GM12878 (cell line): ENCODE measurements around the gene CAMTA1. TPM values are rescaled to one million over a fixed set of nuclear protein-coding genes. Genes with fewer than 3 reads are reported as not detected.

ENCODE experiments used
- ATAC-seq: fragments of 200-7000 bp; cut with Tn5 transposase; 3 replicates; pipeline ENCODE4 v1.9.1; 2020; ENCODE audit warnings: mild to moderate bottlenecking, moderate library complexity
- BruUV-seq: library from RNA; stranded (reverse); fragments of 400-500 nt; replicated peaks from 2 replicates; lab custom pipeline; 2021; lab: Mats Ljungman, UMichigan
- CTCF ChIA-PET: fragments of 300-600 bp; sonication (Branson Sonifier 250); formaldehyde crosslinking; extraction: SDS; loops from one replicate; lab custom pipeline; 2021; ENCODE audit warnings: inconsistent platforms; lab: Yijun Ruan, JAX
- POLR2A ChIA-PET: fragments of 350-600 bp; formaldehyde crosslinking; extraction: SDS; loops from one replicate; lab custom pipeline; 2021; ENCODE audit warnings: inconsistent platforms; lab: Charles Lee
- RAD21 ChIA-PET: fragments of 300-600 bp; sonication (Branson Sonifier 250); formaldehyde crosslinking; loops from one replicate; lab custom pipeline; 2023; ENCODE audit warnings: antibody characterized with exemption; ENCODE audit not compliant: unreplicated experiment; lab: Charles Lee
- SMC1A ChIA-PET: fragments of 300-600 bp; sonication (Branson Sonifier 250); formaldehyde crosslinking; loops from one replicate; lab custom pipeline; 2023; ENCODE audit not compliant: unreplicated experiment, uncharacterized antibody; lab: Charles Lee
- DNase-seq: peaks from one replicate; pipeline ENCODE4 v3.0.0-alpha.2; 2011; ENCODE audit warnings: low read depth, low spot score
- FAIRE-seq: peaks from 3 replicates; lab custom pipeline; 2011; peaks lifted over from hg19 to GRCh38; lab: Jason Lieb, UNC
- H2AFZ ChIP-seq: 2 replicates; pipeline ENCODE4 v1.6.0; 2011; ENCODE audit warnings: low read depth, low read length, control low read depth; ENCODE audit not compliant: control insufficient read depth
- H3K27ac ChIP-seq: 2 replicates; pipeline ENCODE4 v1.5.1; 2011; ENCODE audit warnings: control low read depth; ENCODE audit not compliant: control insufficient read depth, insufficient read depth
- H3K27me3 ChIP-seq, 2 experiments: replicated peaks in 1 of 2; 2 replicates each; pipeline versions ENCODE4 v1.6.0 to v1.6.1; 2011; ENCODE audit warnings: low read length in 1 of 2; ENCODE audit not compliant: control insufficient read depth in 2 of 2, insufficient read depth in 2 of 2
- H3K36me3 ChIP-seq, 2 experiments: 2 replicates each; pipeline ENCODE4 v1.5.1; 2011; ENCODE audit warnings: low read length in 1 of 2; ENCODE audit not compliant: control insufficient read depth in 2 of 2, insufficient read depth in 2 of 2
- H3K4me1 ChIP-seq: 2 replicates; pipeline ENCODE4 v1.6.1; 2011; ENCODE audit warnings: mild to moderate bottlenecking, low read length, moderate library complexity, mixed read lengths; ENCODE audit not compliant: control insufficient read depth, insufficient read depth
- H3K4me2 ChIP-seq: 2 replicates; pipeline ENCODE4 v1.6.0; 2011; ENCODE audit warnings: control low read depth; ENCODE audit not compliant: control insufficient read depth, insufficient read depth
- H3K4me3 ChIP-seq: fragments of 200-600 bp; sonication (generic); 2 replicates; pipeline ENCODE4 v1.5.1; 2016
- H3K79me2 ChIP-seq: 2 replicates; pipeline ENCODE4 v1.6.0; 2011; ENCODE audit warnings: low read length; ENCODE audit not compliant: control insufficient read depth, insufficient read depth
- H3K9ac ChIP-seq: 2 replicates; pipeline ENCODE4 v1.8.0; 2011; ENCODE audit warnings: low read length, control low read depth, mixed read lengths; ENCODE audit not compliant: control insufficient read depth, insufficient read depth
- H3K9me3 ChIP-seq: replicated peaks from 3 replicates; pipeline ENCODE4 v1.5.1; 2011; ENCODE audit warnings: mild to moderate bottlenecking, low read length; ENCODE audit not compliant: control insufficient read depth, insufficient read depth
- H4K20me1 ChIP-seq: 2 replicates; pipeline ENCODE4 v1.6.0; 2011; ENCODE audit not compliant: control insufficient read depth, insufficient read depth
- CBX5 ChIP-seq: sonication (generic); IDR thresholded peaks from 2 replicates; pipeline ENCODE4 v1.6.1; 2016; ENCODE audit warnings: low read depth, moderate library complexity, mild to moderate bottlenecking, inconsistent platforms
- CEBPB ChIP-seq, 2 experiments: fragments of 150-350 bp in 1 of 2; IDR thresholded peaks; 2 replicates each; pipeline ENCODE4 v1.6.1; 2012 to 2014; ENCODE audit warnings: low read depth in 2 of 2, low read length in 2 of 2, borderline replicate concordance in 1 of 2, inconsistent platforms in 1 of 2
- CHD4 ChIP-seq: fragments of 200-600 bp; sonication (generic); IDR thresholded peaks from 2 replicates; pipeline ENCODE4 v1.6.1; 2016; ENCODE audit warnings: mild to moderate bottlenecking
- EZH2 ChIP-seq: IDR thresholded peaks from 2 replicates; pipeline ENCODE4 v1.6.1; 2012; ENCODE audit warnings: low read depth, mild to moderate bottlenecking, control low read depth, inconsistent platforms, low read length, borderline replicate concordance; ENCODE audit not compliant: control insufficient read depth
- IRF4 ChIP-seq: IDR thresholded peaks from 2 replicates; pipeline ENCODE4 v1.6.1; 2011; ENCODE audit warnings: low read depth, low read length
- KLF5 ChIP-seq: fragments of 450-650 bp; IDR thresholded peaks from 2 replicates; pipeline ENCODE4 v1.6.1; 2014; ENCODE audit warnings: mild to moderate bottlenecking; ENCODE audit not compliant: partially characterized antibody
- MYB ChIP-seq: fragments of 150-350 bp; IDR thresholded peaks from 2 replicates; pipeline ENCODE4 v1.6.1; 2014; ENCODE audit warnings: mild to moderate bottlenecking, low read depth, low read length, borderline replicate concordance
- NFYA ChIP-seq: IDR thresholded peaks from 2 replicates; pipeline ENCODE4 v1.6.1; 2011; ENCODE audit warnings: low read depth, mild to moderate bottlenecking, low read length, improper control_type of control experiment, borderline replicate concordance
- PAX8 ChIP-seq: fragments of 450-650 bp; IDR thresholded peaks from 2 replicates; pipeline ENCODE4 v1.6.1; 2017; ENCODE audit warnings: mild to moderate bottlenecking, moderate library complexity
- POLR2A ChIP-seq: IDR thresholded peaks from 2 replicates; pipeline ENCODE4 v1.6.1; 2011; ENCODE audit warnings: low read depth, mild to moderate bottlenecking, low read length
- POU2F2 ChIP-seq: IDR thresholded peaks from 3 replicates; pipeline ENCODE4 v1.6.1; 2011; ENCODE audit warnings: low read depth, mild to moderate bottlenecking, low read length, borderline replicate concordance
- RAD21 ChIP-seq: IDR thresholded peaks from 2 replicates; pipeline ENCODE4 v1.6.1; 2011; ENCODE audit warnings: mild to moderate bottlenecking, low read depth, low read length, moderate library complexity; ENCODE audit not compliant: insufficient read depth
- RAD51 ChIP-seq: fragments of 450-650 bp; IDR thresholded peaks from 2 replicates; pipeline ENCODE4 v1.6.1; 2016; ENCODE audit warnings: moderate library complexity, mild to moderate bottlenecking, inconsistent platforms
- RB1 ChIP-seq: fragments of 450-650 bp; formaldehyde crosslinking; IDR thresholded peaks from 2 replicates; pipeline ENCODE4 v1.6.1; 2017; ENCODE audit warnings: mild to moderate bottlenecking, borderline replicate concordance
- SIX5 ChIP-seq: IDR thresholded peaks from 2 replicates; pipeline ENCODE4 v1.6.1; 2011; ENCODE audit warnings: mild to moderate bottlenecking, low read depth, low read length, moderate library complexity; ENCODE audit not compliant: severe bottlenecking
- WGBS: methylation state at CpG from one replicate; pipeline ENCODE4 v1.1.6; 2016; ENCODE audit warnings: low lambda C conversion rate; ENCODE audit not compliant: insufficient replicate concordance, insufficient coverage; ENCODE audit errors: missing lambda C conversion rate; 5-methylcytosine and 5-hydroxymethylcytosine counted together
- in situ Hi-C: fragments of 300-500 bp; cut with MboI; formaldehyde crosslinking; loops from 9 replicates; pipeline ENCODE4 v1.14.3; 2018; ENCODE audit warnings: mixed read lengths
- intact Hi-C: fragments of 100-400 bp; cut with micrococcal nuclease; formaldehyde crosslinking; loops from one replicate; pipeline ENCODE4 v1.14.2; 2022; ENCODE audit not compliant: unreplicated experiment
- polyA plus RNA-seq, 11 experiments: library from polyadenylated mRNA; depleted of rRNA in 4 of 11; unstranded in 6 of 11; stranded (reverse) in 5 of 11; fragments of >200 nt; fragmentation: Nextera tagmentation in 4 of 11; fragmentation: Illumina TruSeq in 1 of 11; extraction: Ambion mirVana in 4 of 11; extraction: Trizol in 1 of 11; gene quantifications; 1 replicate in 1 of 11; 2 replicates in 10 of 11; pipeline versions ENCODE4 v1.2.1 to v1.2.3, GENCODE V29; 2011 to 2016; ENCODE audit warnings: inconsistent platforms in 2 of 11, missing spikeins in 2 of 11, low read depth in 1 of 11
- total RNA-seq, 4 experiments: library from RNA; depleted of rRNA in 3 of 4; stranded (reverse); fragments of >200 nt in 3 of 4; fragmentation: Illumina TruSeq in 1 of 4; extraction: Trizol in 1 of 4; gene quantifications; 2 replicates each; pipeline versions ENCODE4 v1.2.1 to v1.2.3, GENCODE V29; 2013 to 2021
- TF ChIP-seq, protein P1 (sequence below): IDR thresholded peaks from 2 replicates; pipeline ENCODE4 v1.6.1; 2012; ENCODE audit warnings: low read length, inconsistent platforms
- TF ChIP-seq, protein P2 (sequence below): fragments of 450-650 bp; IDR thresholded peaks from 2 replicates; pipeline ENCODE4 v1.6.1; 2017; ENCODE audit warnings: low read depth, mild to moderate bottlenecking, moderate library complexity
- TF ChIP-seq, protein P3 (sequence below): fragments of 450-650 bp; IDR thresholded peaks from 2 replicates; pipeline ENCODE4 v1.6.1; 2016; ENCODE audit warnings: mild to moderate bottlenecking, moderate library complexity, borderline replicate concordance

Gene CAMTA1
- total and polyA plus RNA-seq, 10 of the 15 experiments (the other 5 are each of a cell fraction or from before 2014, with no cell fraction given), result 37.7 to 148 (median 76.4) TPM

DNA sequence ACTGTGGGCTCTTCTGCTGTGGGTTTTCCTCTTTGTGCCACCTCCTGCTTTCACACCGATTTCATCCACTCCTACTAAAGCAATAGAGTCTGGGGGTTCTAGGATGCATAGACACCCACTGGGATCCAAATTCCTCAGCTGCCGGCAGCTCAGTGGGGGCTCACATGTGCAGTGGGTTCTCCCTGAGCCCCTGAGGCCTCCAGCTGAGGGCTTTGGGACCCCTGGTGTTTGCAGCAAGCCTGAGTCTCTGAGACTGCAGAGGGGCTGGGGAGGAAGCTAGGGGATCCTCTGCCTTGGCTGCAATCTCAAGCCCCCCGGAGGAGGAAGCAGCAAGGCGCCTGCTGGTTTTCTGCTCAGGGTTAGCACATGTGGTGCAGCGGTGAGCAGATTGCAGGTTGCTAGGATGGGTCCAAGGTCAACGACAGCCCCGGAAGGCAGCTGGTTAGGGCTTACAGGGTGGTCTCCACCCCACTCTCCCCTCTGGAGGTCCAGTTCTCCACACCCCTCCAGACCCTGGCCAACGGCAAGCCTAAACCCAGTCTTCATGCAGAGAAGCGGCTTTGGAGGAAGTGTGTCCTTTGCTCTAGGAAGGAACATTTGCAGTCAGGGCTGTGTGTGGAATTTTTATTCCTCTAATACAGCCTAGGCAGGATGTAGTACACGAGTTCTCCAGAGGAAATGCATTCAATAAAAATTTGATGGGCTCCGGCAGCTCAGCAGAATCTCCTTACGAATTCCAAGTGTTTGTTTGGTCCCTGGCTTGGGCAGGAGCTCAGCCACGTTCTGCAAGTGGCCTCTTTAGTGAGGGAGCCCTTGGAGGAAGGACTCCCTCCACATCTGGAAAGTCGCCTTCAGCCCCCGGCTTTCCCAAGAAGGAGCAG, 716.7 kb downstream of the CAMTA1 start:
- CTCF ChIA-PET, result no interaction called here
- no peak overlapping the region for H3K9ac ChIP-seq
- BruUV-seq, result no TSS peak
- intact Hi-C loops (no loop called here), in situ Hi-C loops (no loop called here)
- no peaks in the 10 kb centered on the region for H4K20me1 ChIP-seq
- RAD21 ChIA-PET, result no interaction called here
- no peaks in the 10 kb centered on the region for H3K79me2 ChIP-seq
- 31% methylated on average over 15 of the region's 15 CpGs for WGBS
- FAIRE-seq (no peak), DNase-seq (no peak), ATAC-seq (no peak)
- no peak overlapping the region for H3K4me3 ChIP-seq
- no peak overlapping the region for H3K4me2 ChIP-seq
- no peak overlapping the region for H3K27ac ChIP-seq
- H3K27me3 ChIP-seq, result no peaks in the 10 kb centered on the region
- no peaks in the 10 kb centered on the region for H3K36me3 ChIP-seq
- no peak overlapping the region for H2AFZ ChIP-seq
- H3K4me1 ChIP-seq, result no peaks in the 10 kb centered on the region
- SMC1A ChIA-PET, result no interaction called here
- H3K9me3 ChIP-seq, result no peaks in the 10 kb centered on the region; the same call in 2 of the 3 replicates
- POLR2A ChIA-PET, result no interaction called here
- TF ChIP-seq, protein P1, sequence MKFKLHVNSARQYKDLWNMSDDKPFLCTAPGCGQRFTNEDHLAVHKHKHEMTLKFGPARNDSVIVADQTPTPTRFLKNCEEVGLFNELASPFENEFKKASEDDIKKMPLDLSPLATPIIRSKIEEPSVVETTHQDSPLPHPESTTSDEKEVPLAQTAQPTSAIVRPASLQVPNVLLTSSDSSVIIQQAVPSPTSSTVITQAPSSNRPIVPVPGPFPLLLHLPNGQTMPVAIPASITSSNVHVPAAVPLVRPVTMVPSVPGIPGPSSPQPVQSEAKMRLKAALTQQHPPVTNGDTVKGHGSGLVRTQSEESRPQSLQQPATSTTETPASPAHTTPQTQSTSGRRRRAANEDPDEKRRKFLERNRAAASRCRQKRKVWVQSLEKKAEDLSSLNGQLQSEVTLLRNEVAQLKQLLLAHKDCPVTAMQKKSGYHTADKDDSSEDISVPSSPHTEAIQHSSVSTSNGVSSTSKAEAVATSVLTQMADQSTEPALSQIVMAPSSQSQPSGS, result no peak
- TF ChIP-seq, protein P2, sequence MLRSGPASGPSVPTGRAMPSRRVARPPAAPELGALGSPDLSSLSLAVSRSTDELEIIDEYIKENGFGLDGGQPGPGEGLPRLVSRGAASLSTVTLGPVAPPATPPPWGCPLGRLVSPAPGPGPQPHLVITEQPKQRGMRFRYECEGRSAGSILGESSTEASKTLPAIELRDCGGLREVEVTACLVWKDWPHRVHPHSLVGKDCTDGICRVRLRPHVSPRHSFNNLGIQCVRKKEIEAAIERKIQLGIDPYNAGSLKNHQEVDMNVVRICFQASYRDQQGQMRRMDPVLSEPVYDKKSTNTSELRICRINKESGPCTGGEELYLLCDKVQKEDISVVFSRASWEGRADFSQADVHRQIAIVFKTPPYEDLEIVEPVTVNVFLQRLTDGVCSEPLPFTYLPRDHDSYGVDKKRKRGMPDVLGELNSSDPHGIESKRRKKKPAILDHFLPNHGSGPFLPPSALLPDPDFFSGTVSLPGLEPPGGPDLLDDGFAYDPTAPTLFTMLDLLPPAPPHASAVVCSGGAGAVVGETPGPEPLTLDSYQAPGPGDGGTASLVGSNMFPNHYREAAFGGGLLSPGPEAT, result no peak
- TF ChIP-seq POLR2A, result no peak
- TF ChIP-seq CBX5, result no peak
- TF ChIP-seq IRF4, result no peak
- no peak for TF ChIP-seq PAX8
- no peak for TF ChIP-seq RB1
- TF ChIP-seq RAD21, result no peak
- TF ChIP-seq SIX5, result no peak
- no peak for TF ChIP-seq CEBPB (IDR thresholded peaks at IDR 0.05; ENCODE audit: borderline replicate concordance in 1 of 2, low read depth in 2 of 2, low read length in 2 of 2)
- TF ChIP-seq CHD4, result no peak
- TF ChIP-seq POU2F2, result no peak
- TF ChIP-seq RAD51, result no peak
- TF ChIP-seq KLF5, result no peak
- TF ChIP-seq NFYA, result no peak
- TF ChIP-seq MYB, result no peak
- TF ChIP-seq EZH2, result no peak
- TF ChIP-seq, protein P3, sequence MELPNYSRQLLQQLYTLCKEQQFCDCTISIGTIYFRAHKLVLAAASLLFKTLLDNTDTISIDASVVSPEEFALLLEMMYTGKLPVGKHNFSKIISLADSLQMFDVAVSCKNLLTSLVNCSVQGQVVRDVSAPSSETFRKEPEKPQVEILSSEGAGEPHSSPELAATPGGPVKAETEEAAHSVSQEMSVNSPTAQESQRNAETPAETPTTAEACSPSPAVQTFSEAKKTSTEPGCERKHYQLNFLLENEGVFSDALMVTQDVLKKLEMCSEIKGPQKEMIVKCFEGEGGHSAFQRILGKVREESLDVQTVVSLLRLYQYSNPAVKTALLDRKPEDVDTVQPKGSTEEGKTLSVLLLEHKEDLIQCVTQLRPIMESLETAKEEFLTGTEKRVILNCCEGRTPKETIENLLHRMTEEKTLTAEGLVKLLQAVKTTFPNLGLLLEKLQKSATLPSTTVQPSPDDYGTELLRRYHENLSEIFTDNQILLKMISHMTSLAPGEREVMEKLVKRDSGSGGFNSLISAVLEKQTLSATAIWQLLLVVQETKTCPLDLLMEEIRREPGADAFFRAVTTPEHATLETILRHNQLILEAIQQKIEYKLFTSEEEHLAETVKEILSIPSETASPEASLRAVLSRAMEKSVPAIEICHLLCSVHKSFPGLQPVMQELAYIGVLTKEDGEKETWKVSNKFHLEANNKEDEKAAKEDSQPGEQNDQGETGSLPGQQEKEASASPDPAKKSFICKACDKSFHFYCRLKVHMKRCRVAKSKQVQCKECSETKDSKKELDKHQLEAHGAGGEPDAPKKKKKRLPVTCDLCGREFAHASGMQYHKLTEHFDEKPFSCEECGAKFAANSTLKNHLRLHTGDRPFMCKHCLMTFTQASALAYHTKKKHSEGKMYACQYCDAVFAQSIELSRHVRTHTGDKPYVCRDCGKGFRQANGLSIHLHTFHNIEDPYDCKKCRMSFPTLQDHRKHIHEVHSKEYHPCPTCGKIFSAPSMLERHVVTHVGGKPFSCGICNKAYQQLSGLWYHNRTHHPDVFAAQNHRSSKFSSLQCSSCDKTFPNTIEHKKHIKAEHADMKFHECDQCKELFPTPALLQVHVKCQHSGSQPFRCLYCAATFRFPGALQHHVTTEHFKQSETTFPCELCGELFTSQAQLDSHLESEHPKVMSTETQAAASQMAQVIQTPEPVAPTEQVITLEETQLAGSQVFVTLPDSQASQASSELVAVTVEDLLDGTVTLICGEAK, result no peak
